HG03280 (cell line): ENCODE measurements around the gene OR2J2.
"Not testable (repeated sequence)": the region's sequence is repeated elsewhere in the genome, so short reads cannot be mapped to it uniquely, and the experiment has no call there.

Source experiments
- ATAC-seq: cut with Tn5 transposase; IDR thresholded peaks from one replicate; pipeline ENCODE4 v1.9.1; 2021; ENCODE audit warnings: mild to moderate bottlenecking, moderate library complexity; ENCODE audit not compliant: unreplicated experiment

Gene OR2J2

GRCh38 chr6:29218056-29218455 lies 47.3 kb downstream of the OR2J2 start:
- ATAC-seq = not testable (repeated sequence)
